Stimulated activated CD4-positive, alpha-beta T cell treated with anti-CD3 and anti-CD28 coated beads, Interleukin-1b, Interleukin-23, amount 100 ng/mL, for 1 hour (primary cell): Measurements from ENCODE around the gene NKTR.

ENCODE experiments used
- DNase-seq, 2 donors: peaks; one replicate each; pipeline ENCODE4 v3.0.0-alpha.2; 2020; ENCODE audit warnings: low read depth in 2 of 2

Gene NKTR

DNA sequence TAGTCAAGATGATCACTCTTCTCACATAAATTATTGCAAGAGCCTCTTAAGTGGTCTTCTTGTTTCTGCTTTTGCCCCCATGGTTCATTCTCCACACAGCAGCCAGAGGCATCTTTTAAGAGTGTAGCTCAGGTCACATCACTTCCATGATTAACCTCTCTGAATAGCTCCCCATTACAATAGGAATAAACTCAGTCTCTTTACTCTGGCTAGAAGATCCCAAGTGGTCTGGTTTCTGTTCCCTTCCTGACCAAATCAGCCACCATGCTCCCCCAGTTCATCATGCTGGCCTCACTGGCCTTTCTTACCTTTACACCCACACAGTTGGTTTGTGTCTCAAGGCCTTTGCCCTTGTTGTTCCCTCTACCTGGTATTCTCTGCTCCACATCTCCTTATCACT, 93.9 kb downstream of the NKTR start:
- no peak for DNase-seq

DNA sequence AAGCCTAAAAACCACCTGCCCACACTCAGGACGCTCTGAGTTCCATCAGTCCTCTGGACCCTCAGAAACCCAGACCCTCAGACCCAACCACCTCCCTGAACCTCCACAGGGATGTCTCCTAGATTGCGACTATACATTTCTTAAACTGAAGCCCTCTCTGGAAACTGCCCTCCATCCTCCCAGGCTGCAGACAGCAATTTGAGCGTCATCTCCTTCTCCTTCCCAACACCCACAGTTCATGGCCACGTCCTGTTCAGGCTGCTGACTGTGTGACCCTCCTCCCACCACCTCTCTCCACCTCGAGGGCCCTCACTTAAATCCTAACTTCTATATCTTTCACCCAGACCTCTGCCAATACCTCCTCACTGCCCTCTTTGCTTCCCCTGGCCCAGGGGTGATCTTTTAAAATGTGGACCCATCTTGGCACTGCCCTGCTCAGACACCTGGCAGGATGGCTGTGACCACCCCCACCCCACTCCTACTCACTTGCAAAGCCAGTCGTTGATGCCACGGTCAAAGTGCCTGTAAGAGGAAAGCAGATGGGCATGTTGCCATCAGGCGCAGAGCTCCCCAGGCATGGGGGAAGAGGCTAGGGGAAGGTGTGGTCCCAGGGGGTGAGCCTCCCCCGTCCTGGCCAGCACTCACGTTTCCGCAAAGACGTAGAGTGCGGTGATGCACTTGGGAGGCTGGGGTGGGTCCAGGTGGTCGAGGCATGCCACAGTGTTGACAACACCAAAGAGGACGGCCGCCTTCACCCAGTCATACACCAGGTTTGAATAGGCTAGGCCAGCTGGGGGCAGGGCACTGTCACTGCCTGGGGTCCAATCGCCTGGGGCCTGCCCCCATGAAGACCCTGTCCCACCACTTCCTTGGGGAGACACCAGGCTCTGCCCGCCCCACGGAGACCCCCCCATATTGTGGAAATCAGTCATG, 96.1 kb downstream of the NKTR start:
- DNase-seq: no peak

- DNase-seq: no peak
These were observed 97.0 kb downstream of the NKTR start for GRCh38 chr3:42697289-42698051.
